Neural crest cell (in vitro differentiated cells): ENCODE data around the gene PLCXD3. TPM values are rescaled to one million over a fixed set of nuclear protein-coding genes. Genes with fewer than 3 reads are reported as not detected.

Source experiments
- DNase-seq: peaks from one replicate; pipeline ENCODE4 v3.0.0; 2021; ENCODE audit warnings: low read depth, mixed read lengths, low spot score
- H3K27ac Mint-ChIP-seq: one replicate; pipeline ENCODE4 v1.8.0; 2021; ENCODE audit warnings: mild to moderate bottlenecking, mixed read lengths; ENCODE audit not compliant: unreplicated experiment
- H3K27me3 Mint-ChIP-seq: 2 replicates; pipeline ENCODE4 v1.8.0; 2021; ENCODE audit warnings: low read depth, mild to moderate bottlenecking, mixed read lengths
- H3K36me3 Mint-ChIP-seq: 2 replicates; pipeline ENCODE4 v1.8.0; 2021; ENCODE audit warnings: low read depth, mild to moderate bottlenecking, mixed read lengths
- H3K4me1 Mint-ChIP-seq: 2 replicates; pipeline ENCODE4 v1.8.0; 2021; ENCODE audit warnings: mixed read lengths
- H3K4me3 Mint-ChIP-seq: one replicate; pipeline ENCODE4 v1.8.0; 2021; ENCODE audit warnings: mild to moderate bottlenecking, mixed read lengths
- H3K9me3 Mint-ChIP-seq: 2 replicates; pipeline ENCODE4 v1.8.0; 2021; ENCODE audit warnings: mixed read lengths
- CTCF ChIP-seq: fragments of 200-600 bp; sonication (generic); conservative IDR thresholded peaks from 2 replicates; pipeline ENCODE4 v1.5.0; 2021; ENCODE audit warnings: antibody characterized with exemption, mild to moderate bottlenecking
- total RNA-seq: library from RNA; stranded (reverse); gene quantifications from 2 replicates; pipeline ENCODE4 v1.2.1, GENCODE V29; 2021

The PLCXD3 gene
- total RNA-seq, 1 donor from 2014 or later: 0.07 TPM

GRCh38 chr5:41509399-41510175 lies 814 bp downstream of the PLCXD3 start:
- Mint-ChIP-seq H3K27ac (no peak overlapping the region), H3K27me3 (peaks cover 89% of the 10 kb centered on the region), H3K4me3 (peak overlapping the region; percentile 85), H3K4me1 (peaks cover 18% of the 10 kb centered on the region), H3K9me3 (no peaks in the 10 kb centered on the region), H3K36me3 (no peaks in the 10 kb centered on the region)
- no peak for TF ChIP-seq CTCF
- DNase-seq: no peak

- no peak for TF ChIP-seq CTCF
- DNase-seq: no peak
- Mint-ChIP-seq H3K4me3 (peak overlapping the region; percentile 28), H3K36me3 (no peaks in the 10 kb centered on the region), H3K27ac (no peak overlapping the region), H3K27me3 (peaks cover 91% of the 10 kb centered on the region), H3K9me3 (no peaks in the 10 kb centered on the region), H3K4me1 (peaks cover 18% of the 10 kb centered on the region)
Measured at GRCh38 chr5:41508696-41509398, 1.6 kb downstream of the PLCXD3 start.

GRCh38 chr5:41508186-41508585 lies 2.2 kb downstream of the PLCXD3 start:
- no peak overlapping the region for H3K4me3 Mint-ChIP-seq
- no peak for DNase-seq
- no peak for TF ChIP-seq CTCF
- H3K27ac Mint-ChIP-seq: no peak overlapping the region
- H3K4me1 Mint-ChIP-seq: peaks cover 18% of the 10 kb centered on the region
- peaks cover 91% of the 10 kb centered on the region for H3K27me3 Mint-ChIP-seq
- H3K36me3 Mint-ChIP-seq: no peaks in the 10 kb centered on the region
- no peaks in the 10 kb centered on the region for H3K9me3 Mint-ChIP-seq

- DNase-seq: no peak
- TF ChIP-seq CTCF: no peak
- Mint-ChIP-seq H3K9me3 (no peaks in the 10 kb centered on the region), H3K36me3 (no peaks in the 10 kb centered on the region), H3K27ac (no peak overlapping the region), H3K4me1 (peaks cover 18% of the 10 kb centered on the region), H3K4me3 (no peak overlapping the region), H3K27me3 (peaks cover 93% of the 10 kb centered on the region)
Measured at GRCh38 chr5:41507501-41507900, 2.9 kb downstream of the PLCXD3 start.

GRCh38 chr5:41503860-41504259 lies 6.5 kb downstream of the PLCXD3 start:
- Mint-ChIP-seq H3K4me1 (no peaks in the 10 kb centered on the region), H3K4me3 (no peak overlapping the region), H3K9me3 (no peaks in the 10 kb centered on the region), H3K36me3 (no peaks in the 10 kb centered on the region), H3K27me3 (peaks cover 85% of the 10 kb centered on the region), H3K27ac (no peak overlapping the region)
- no peak for TF ChIP-seq CTCF
- DNase-seq: no peak
